Spinal cord (tissue), 10 donors: ENCODE measurements around the gene AHCTF1. TPM values are rescaled to one million over a fixed set of nuclear protein-coding genes. Genes with fewer than 3 reads are reported as not detected.
"Not testable (repeated sequence)": the region's sequence is repeated elsewhere in the genome, so short reads cannot be mapped to it uniquely, and the experiment has no call there.

Source experiments
- DNase-seq, 6 donors: peaks; one replicate each; pipeline versions ENCODE4 v3.0.0 to v3.0.0-alpha.2; 2013 to 2015; ENCODE audit warnings: low spot score in 6 of 6, low read depth in 4 of 6
- H3K27ac ChIP-seq: one replicate; pipeline ENCODE4 v1.5.1; 2013; ENCODE audit warnings: low read depth, low read length, control low read depth
- H3K27me3 ChIP-seq: one replicate; pipeline ENCODE4 v1.6.1; 2013; ENCODE audit warnings: low read length; ENCODE audit not compliant: control insufficient read depth, insufficient read depth
- H3K36me3 ChIP-seq: one replicate; pipeline ENCODE4 v1.6.1; 2013; ENCODE audit warnings: low read length; ENCODE audit not compliant: control insufficient read depth, insufficient read depth
- H3K4me1 ChIP-seq: one replicate; pipeline ENCODE4 v1.6.1; 2013; ENCODE audit warnings: low read length; ENCODE audit not compliant: control insufficient read depth, insufficient read depth
- H3K4me3 ChIP-seq: one replicate; pipeline ENCODE4 v1.5.1; 2013; ENCODE audit warnings: low read depth, low read length, control low read depth
- H3K9me3 ChIP-seq: one replicate; pipeline ENCODE4 v1.6.1; 2013; ENCODE audit warnings: low read length; ENCODE audit not compliant: control insufficient read depth, insufficient read depth
- WGBS: methylation state at CpG from one replicate; pipeline ENCODE4 v1.1.5; 2013; ENCODE audit warnings: missing lambda C conversion rate; ENCODE audit not compliant: insufficient coverage; 5-methylcytosine and 5-hydroxymethylcytosine counted together
- polyA plus RNA-seq, 2 donors: library from polyadenylated mRNA; unstranded; fragments of 120-200 nt; gene quantifications; one replicate each; pipeline ENCODE4 v1.2.1, GENCODE V29; 2013; ENCODE audit not compliant: insufficient read length in 2 of 2
- total RNA-seq, 2 donors: library from RNA; depleted of rRNA in 1 of 2; stranded (reverse); fragments of 120-200 nt in 1 of 2; fragments of >200 nt in 1 of 2; gene quantifications; one replicate each; pipeline versions ENCODE4 v1.2.3 to v1.2.4, GENCODE V29; 2013 to 2014
- donor health status: healthy.

Gene AHCTF1
- total and polyA plus RNA-seq, 4 donors = 28.7 to 33.4 (median 32.1) TPM

DNA sequence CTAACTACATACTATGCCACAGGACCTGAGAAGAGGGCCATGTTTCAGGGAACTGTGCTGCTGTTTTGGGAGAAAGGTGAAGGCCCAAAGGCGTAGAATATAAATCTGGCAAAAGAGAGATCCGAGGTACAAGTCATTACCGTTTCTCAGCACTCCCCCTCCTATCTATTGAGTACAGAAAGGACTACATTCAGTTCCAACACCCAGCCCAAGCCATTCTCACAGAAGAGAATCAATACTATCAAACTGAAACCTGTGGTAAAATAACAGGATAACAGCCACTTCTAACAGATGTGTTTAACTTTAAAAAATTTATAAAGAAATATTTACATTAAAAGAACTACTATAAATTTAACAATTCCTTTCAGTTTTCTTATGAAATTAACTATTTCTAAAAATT is 7.8 kb downstream of the AHCTF1 start:
- Histone ChIP-seq H3K27me3 (no peaks in the 10 kb centered on the region), H3K9me3 (no peaks in the 10 kb centered on the region), H3K4me1 (no peaks in the 10 kb centered on the region), H3K4me3 (no peak overlapping the region), H3K36me3 (peaks cover 10% of the 10 kb centered on the region), H3K27ac (no peak overlapping the region)
- DNase-seq = no peak
- WGBS = 40% methylated on average over 1 of the region's 3 CpGs

DNA sequence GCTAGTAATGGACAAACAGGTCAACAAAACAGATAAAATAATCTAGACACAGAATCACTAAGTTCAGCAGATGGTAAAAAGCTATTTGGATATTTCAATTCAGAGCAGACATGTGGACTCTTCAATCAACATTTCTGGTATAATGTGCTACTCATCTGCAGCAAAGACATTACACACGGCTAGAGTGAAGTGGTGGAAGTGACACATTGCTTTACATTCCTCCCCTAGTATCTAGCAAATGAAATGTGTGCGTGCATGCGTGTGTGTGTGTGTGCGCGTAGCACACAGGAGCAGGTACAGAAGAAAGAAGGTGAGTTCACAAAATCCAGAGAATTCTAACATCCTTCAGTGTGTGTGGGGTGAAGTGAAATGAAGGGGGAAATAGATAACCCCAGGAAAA is 8.3 kb downstream of the AHCTF1 start:
- Histone ChIP-seq H3K4me1 (no peaks in the 10 kb centered on the region), H3K27me3 (no peaks in the 10 kb centered on the region), H3K27ac (no peak overlapping the region), H3K9me3 (no peaks in the 10 kb centered on the region), H3K36me3 (peaks cover 10% of the 10 kb centered on the region), H3K4me3 (no peak overlapping the region)
- peak in 1 of 6 donors; percentile 13 for DNase-seq
- no CpG with 5 or more reads among the region's 5 CpGs for WGBS

DNA sequence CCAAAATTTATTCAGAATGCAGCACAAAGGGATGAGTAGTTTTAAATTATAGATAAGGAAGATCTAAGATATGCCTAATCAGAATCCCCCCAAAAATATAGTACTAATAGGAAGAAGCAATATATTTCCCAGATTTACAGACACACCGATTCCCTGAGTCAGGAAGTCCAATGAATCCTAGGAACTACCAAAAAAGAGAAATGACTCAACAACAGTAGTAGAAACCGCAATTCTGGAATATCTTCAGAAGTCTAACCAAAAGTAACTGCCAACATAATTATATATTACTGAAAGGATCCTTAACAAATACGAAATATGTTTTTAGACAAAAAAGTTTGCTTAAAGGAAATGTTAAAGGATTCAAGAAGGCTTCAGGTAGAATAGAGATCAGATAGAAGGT is 10.3 kb downstream of the AHCTF1 start:
- Histone ChIP-seq H3K27me3 (no peaks in the 10 kb centered on the region), H3K27ac (no peak overlapping the region), H3K36me3 (no peaks in the 10 kb centered on the region), H3K4me3 (no peak overlapping the region), H3K9me3 (no peaks in the 10 kb centered on the region), H3K4me1 (no peaks in the 10 kb centered on the region)
- DNase-seq = no peak
- no CpG with 5 or more reads among the region's 3 CpGs for WGBS

DNA sequence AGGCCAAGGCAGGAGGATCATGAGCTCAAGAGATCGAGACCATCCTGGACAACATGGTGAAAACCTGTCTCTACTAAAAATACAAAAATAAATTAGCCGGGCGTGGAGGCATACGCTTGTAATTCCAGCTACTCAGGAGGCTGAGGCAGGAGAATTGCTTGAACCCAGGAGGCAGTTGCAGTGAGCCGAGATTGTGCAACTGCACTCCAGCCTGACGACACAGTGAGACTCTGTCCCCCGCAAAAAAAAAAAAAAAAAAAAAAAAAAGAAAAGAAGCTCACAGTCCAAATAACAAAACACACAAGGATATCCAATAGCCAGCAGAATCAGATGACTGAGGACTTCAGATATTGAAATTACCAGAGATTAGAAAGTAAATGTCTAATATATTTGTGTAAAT is 11.8 kb downstream of the AHCTF1 start:
- H3K27ac ChIP-seq = no peak overlapping the region
- no peak overlapping the region for H3K4me3 ChIP-seq
- no peaks in the 10 kb centered on the region for H3K9me3 ChIP-seq
- 97% methylated on average over 4 of the region's 7 CpGs for whole genome bisulfite sequencing
- no peak for DNase-seq
- H3K27me3 ChIP-seq = no peaks in the 10 kb centered on the region
- H3K36me3 ChIP-seq = peaks cover 4% of the 10 kb centered on the region
- H3K4me1 ChIP-seq = no peaks in the 10 kb centered on the region

DNA sequence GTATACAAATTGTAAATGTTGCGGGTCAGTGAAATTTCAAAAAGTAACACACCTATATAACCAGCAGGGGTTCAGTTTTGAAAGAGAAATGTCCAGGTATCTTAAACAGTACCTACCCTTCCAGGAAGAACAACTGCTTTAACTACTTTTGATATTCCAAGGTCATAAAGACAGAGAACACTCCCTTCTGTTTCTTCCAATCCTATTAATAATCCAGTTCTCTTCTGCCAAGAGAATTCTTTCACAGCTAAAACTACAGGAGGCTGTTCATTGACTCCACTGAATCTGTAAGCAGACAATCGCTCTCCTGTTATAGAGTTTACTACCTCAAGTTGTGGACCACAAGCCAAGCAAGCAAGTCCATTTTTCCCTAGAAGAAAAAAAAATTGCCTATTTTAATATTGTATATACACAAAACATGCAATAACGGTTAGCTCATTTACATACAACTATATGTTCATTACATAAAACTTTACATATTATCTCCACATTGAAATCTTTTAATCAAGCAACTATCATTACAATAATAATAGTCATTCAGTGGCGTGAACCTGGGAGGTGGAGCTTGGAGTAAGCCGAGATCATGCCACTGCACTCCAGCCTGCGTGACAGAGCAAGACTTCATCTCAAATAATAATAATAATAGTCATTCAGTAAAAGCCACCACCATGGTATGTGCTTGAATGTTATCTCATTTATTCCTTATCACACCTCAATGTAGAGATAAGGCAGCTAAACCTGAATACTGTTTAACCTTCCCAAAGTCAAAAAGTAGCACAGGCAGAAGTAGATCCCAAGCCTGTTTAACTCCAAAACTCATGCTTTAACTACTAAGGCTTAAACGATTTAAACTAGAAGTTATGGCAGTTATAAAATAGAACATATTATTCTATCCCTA is 15.5 kb downstream of the AHCTF1 start:
- H3K9me3 ChIP-seq, H3K4me3 ChIP-seq, H3K4me1 ChIP-seq, DNase-seq, H3K27me3 ChIP-seq, H3K27ac ChIP-seq: not testable (repeated sequence)
- H3K36me3 ChIP-seq = peaks cover 11% of the 10 kb centered on the region
- WGBS = no CpG with 5 or more reads among the region's 7 CpGs

DNA sequence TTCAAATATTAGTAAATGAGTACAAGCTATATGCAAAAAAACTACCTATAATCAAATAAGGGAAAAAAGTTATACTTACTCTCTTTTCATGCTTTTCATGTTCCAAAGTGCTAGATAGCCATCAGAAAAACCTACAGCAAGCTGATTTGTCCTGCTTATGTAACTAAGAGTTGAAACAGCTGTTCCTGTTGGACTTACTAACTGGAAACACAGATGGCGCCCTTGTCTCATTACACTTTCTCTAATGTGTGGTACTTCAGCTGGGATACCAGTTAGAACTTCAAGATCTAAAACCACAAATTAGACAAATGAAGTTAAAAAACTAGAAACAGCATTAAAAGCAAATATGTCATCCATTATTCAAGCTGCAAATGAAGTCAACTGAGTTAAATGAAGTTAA is 24.3 kb downstream of the AHCTF1 start:
- H3K9me3 ChIP-seq = no peaks in the 10 kb centered on the region
- H3K4me3 ChIP-seq = no peak overlapping the region
- no peaks in the 10 kb centered on the region for H3K4me1 ChIP-seq
- H3K36me3 ChIP-seq = peaks cover 21% of the 10 kb centered on the region
- peak in 5 of 6 donors; percentile 7 to 80 (median 23) for DNase-seq
- no peak overlapping the region for H3K27ac ChIP-seq
- WGBS = no CpG with 5 or more reads among the region's 1 CpG
- no peaks in the 10 kb centered on the region for H3K27me3 ChIP-seq

DNA sequence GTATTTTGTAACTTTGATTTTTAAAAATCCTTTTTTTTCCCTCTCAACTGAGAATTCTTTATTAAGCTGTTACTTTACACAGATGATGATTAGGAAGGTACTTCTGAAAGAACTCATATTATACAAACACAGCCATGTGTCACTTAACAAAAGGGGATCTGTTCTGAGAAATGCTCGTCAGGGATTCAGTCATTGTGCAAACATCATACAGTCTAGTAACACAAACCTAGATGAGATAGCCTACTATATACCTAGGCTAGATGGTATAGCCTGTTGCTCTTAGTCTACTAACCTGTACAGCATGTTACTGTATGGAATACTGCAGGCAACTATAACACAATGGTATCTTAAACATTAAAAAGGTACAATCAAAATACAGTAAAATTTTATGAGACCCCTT is 24.9 kb downstream of the AHCTF1 start:
- no peak for DNase-seq
- Histone ChIP-seq H3K4me1 (no peaks in the 10 kb centered on the region), H3K27me3 (no peaks in the 10 kb centered on the region), H3K4me3 (no peak overlapping the region), H3K9me3 (no peaks in the 10 kb centered on the region), H3K36me3 (peaks cover 18% of the 10 kb centered on the region), H3K27ac (no peak overlapping the region)
- no CpG with 5 or more reads among the region's 1 CpG for WGBS

DNA sequence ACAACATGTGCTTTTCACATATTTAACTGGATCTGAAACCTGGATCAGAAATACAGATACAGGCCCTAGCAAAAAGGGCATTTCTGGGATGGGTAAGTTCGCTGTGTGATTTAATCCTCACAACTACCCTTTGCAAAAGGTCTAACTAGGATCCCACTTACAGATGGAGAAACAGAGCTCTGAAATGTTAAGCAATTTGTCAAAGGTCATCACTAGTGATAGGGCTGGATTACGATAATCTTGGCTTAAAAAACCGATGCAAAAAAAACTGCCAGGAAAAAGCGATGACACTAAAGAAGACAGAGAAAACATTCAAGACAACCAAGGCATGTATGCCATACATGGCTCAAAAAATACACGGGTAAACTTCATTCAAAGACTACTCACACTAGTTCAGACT is 29.9 kb downstream of the AHCTF1 start:
- peaks cover 39% of the 10 kb centered on the region for H3K36me3 ChIP-seq
- no peaks in the 10 kb centered on the region for H3K27me3 ChIP-seq
- H3K4me1 ChIP-seq = no peaks in the 10 kb centered on the region
- WGBS = 100% methylated on average over 1 of the region's 5 CpGs
- DNase-seq = no peak
- H3K9me3 ChIP-seq = no peaks in the 10 kb centered on the region
- H3K27ac ChIP-seq = no peak overlapping the region
- no peak overlapping the region for H3K4me3 ChIP-seq

DNA sequence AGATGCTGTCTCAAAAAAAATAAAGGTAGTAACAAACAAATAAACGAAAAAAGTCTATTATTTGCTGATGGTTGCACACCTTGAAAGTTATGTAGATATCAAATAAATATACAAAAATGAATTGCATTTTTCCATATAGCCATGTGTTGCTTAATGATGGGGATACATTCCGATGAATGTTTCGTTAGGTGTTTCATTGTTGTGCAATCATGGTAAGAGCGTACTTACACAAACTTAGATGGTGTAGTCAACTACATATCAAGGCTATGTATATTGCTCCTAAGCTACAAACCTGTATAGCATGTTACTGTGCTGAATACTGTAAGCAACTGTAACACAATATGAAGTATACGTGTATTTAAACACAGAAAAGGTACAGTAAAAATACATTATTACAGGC is 34.4 kb downstream of the AHCTF1 start:
- WGBS = no CpG with 5 or more reads among the region's 5 CpGs
- Histone ChIP-seq H3K4me1 (no peaks in the 10 kb centered on the region), H3K9me3 (no peaks in the 10 kb centered on the region), H3K27ac (no peak overlapping the region), H3K27me3 (no peaks in the 10 kb centered on the region), H3K4me3 (no peak overlapping the region), H3K36me3 (peaks cover 38% of the 10 kb centered on the region)
- no peak for DNase-seq
